ENCODE data around the gene GFPT1.
"Not testable (repeated sequence)": the region's sequence is repeated elsewhere in the genome, so short reads cannot be mapped to it uniquely, and the experiment has no call there.

GFPT1 gene

DNA sequence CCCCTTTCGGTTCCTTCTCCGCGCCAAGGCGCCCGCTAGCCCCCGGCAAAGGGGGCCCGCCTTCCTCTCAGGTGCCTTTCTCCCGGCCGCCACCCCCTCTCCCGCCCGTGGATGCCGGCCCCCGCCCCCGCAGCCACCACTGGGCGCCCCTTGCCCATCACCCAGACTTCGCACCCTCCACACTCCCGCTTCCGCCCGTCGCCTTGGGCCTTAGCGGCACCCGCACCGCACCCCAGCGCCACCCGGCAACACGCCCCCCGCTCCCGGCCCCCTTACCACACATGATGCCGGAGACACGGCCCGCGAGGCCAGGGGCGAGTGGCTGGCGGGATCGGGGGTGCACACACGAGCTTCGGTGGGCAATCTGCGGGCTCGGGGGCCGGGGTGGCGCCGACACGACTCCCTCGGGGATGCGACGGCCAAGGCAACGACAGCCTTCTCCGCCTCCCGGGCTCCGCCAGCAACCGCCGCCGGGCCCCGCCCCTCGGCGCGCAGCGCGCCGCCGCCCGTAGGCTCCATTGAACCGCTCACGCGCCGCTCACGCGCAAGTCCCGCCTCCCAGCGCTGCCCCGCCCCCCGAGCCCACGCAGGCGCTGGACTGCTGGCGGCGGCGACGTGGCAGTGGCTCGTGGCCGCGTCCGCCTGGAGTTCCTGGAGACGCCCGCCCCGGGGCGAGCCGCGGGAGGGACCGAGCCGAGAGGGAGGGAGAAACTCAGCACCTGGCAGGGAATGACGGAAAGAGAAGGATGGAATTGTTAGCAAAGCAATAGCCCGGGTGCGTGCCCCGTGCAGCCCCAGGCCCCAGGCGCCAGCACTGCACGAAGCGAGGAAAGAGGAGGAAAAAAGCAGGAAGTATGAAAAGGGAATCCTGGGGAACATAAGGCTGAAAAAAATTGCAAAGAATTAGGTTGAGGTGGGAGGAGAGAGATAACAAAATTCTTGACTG, at the start of gene GFPT1:
Gene GFPT1 (minus strand): TSS at position 439 of the 946 bp plus-strand sequence. CDS start 156 bp downstream, at position 283.
- peak; percentile 95 for DNase-seq (ENCODE audit: low read depth)

DNA sequence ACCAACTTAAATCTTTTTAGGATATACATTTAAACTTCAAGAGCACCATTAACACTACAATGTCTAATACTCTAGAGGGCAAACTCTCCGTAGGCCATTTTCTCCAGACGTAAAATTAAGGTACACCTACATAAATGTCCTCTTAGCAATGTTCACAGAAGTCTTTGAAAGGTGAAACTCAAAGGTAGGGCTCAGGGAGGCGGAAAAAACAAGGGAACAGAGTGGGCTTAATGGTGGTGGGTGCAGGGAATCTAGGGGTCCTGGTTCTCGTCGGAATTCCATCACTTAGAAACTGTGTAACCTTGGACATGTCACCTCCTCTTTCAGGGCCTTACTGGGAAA, 49.5 kb upstream of the GFPT1 start:
- DNase-seq (ENCODE audit: low read depth) = no peak

DNA sequence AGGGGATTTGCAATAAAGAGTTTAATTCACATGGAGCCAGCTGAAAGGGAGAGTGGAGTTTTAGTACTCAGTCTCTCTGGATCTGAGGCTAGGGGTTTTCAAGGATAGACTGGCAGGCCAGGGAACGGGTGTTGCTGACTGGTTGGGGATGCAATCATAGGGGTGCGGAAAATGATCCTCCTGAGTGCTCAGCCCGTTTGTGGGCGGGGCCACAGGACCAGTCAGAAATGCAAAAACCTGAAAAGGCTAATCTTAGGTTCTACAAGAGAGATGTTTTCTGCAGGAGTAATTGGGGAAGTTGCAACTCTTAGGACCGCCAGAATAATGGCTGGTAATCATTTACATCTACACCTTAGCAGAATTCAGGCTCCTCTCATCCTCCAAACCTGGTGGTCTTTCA, 47.7 kb upstream of the GFPT1 start:
- DNase-seq (ENCODE audit: low read depth) = no peak

GRCh38 chr2:69429491-69430183, 42.6 kb upstream of the GFPT1 start:
- DNase-seq (ENCODE audit: low read depth) = no peak

DNA sequence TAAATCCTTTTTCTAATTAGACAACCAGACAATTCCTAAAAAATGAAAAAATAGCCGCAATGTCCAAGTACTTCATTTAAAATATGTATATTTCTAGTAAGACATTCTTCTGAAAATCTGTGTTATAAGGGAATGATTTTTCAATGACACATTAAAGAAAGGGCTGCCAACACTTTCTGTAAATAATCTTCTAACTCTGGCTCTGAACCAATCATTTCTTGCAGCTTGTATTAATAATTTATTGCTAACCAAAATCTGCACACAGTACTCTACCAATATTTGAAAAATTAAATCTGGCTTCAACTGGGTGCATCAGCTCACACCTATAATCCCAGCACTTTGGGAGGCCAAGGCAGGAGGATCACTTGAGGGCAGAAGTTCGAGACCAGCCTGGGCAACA, 42.0 kb upstream of the GFPT1 start:
- DNase-seq (ENCODE audit: low read depth) = no peak

DNA sequence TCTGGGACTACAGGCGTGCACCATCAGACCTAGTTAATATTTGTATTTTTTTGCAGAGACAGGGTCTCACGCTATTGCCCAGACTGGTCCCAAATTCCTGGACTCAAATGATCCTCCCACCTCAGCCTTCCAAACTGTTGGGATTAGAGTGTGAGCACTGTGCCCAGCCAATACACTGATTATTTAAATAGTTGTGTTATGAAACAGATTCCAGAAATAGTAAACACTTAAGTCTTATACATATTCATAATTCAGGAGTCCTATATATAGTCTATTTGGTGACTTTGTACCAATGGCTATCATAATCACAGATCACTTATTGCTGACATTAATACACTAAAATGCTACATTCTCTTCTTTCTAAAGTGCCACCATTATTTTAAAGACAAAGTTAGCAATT, 37.4 kb upstream of the GFPT1 start:
- no peak for DNase-seq (ENCODE audit: low read depth)

- no peak for DNase-seq (ENCODE audit: low read depth)
These were observed 35.2 kb upstream of the GFPT1 start for GRCh38 chr2:69422198-69422597.

- DNase-seq (ENCODE audit: low read depth) = not testable (repeated sequence)
These were observed 32.1 kb upstream of the GFPT1 start for GRCh38 chr2:69419111-69419510.

GRCh38 chr2:69416147-69416546, 29.1 kb upstream of the GFPT1 start:
- no peak for DNase-seq (ENCODE audit: low read depth)

GRCh38 chr2:69411120-69411519, 24.1 kb upstream of the GFPT1 start:
- no peak for DNase-seq (ENCODE audit: low read depth)

DNA sequence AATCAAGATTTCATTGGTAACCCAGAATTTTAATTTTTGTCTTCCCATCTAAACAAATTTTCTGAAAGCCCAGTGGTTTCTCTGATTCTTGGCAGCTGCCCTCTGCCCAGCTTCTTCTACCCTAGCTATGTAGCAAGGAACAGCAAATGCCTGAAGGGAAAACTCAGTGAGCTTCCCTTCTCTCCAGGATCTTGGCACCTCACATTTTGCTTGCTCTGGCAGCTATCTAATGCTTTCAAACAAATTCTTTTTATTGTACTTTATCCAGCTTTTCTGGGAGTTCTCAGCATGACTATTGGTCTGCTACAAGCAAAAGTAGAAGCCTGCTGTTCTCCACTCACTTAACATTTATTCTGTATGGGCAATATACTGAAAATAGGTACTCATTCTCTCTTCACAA, 18.3 kb upstream of the GFPT1 start:
- DNase-seq (ENCODE audit: low read depth) = no peak

GRCh38 chr2:69400121-69400520, 13.1 kb upstream of the GFPT1 start:
- no peak for DNase-seq (ENCODE audit: low read depth)

GRCh38 chr2:69397234-69397633, 10.2 kb upstream of the GFPT1 start:
- DNase-seq (ENCODE audit: low read depth) = no peak

GRCh38 chr2:69395866-69396265, 8.8 kb upstream of the GFPT1 start:
- DNase-seq (ENCODE audit: low read depth) = no peak

DNA sequence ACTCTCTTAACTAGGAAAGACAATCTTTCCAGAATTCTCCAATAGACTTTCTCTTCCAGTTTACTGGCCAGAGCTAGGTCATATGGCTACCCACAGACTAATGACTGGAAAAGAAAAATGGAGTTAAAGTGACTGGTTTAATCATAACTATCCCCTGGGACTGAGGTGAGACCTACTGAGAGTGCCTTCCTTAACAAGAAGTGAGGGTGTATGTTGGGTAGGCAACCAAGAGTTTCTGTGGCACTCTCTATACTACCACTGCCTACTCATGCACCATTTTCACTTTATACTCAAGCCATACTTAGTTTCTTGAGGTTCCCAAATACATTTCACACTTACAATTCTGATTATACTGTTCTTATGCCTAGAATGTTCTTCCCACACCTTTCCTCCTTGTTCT, 6.9 kb upstream of the GFPT1 start:
- DNase-seq (ENCODE audit: low read depth) = no peak

- DNase-seq (ENCODE audit: low read depth) = no peak
These were observed 3.4 kb upstream of the GFPT1 start for GRCh38 chr2:69390471-69390870.

- no peak for DNase-seq (ENCODE audit: low read depth)
These were observed 3.0 kb upstream of the GFPT1 start for GRCh38 chr2:69390001-69390400.

GRCh38 chr2:69389271-69389670, 2.2 kb upstream of the GFPT1 start:
- no peak for DNase-seq (ENCODE audit: low read depth)

DNA sequence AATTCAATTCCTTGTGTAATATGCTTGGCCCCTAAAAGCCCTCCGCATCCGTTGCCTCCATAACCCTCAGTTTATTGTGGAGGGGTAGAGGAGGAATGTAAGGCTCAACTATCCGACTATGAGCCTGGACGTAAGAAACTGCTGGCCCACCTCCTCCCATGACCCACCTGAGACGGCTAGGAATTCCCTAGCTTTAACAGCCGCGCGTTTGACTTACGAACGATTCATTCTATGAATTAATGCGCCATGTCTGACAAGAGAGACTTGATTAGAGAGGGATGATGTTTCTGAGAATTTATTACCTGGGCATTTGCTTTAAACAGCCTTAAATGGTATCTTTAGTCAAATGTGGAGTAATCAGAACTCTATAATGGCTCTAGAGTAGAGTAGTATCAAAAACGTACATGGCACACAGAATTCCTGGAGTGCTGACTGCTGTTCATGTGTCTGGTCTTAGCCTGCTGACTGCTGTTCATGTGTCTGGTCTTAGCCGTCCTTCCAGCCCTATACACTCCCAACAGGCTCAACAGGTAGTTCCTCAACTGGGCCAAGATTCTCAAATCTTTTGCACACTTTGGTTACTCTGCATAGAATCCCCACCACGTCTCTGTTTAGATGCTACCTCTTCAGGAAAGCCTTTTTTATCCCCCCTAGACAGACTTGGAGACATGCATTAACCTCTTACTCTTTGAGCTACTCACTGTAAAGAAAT, 899 bp upstream of the GFPT1 start:
- DNase-seq (ENCODE audit: low read depth) = no peak

DNA sequence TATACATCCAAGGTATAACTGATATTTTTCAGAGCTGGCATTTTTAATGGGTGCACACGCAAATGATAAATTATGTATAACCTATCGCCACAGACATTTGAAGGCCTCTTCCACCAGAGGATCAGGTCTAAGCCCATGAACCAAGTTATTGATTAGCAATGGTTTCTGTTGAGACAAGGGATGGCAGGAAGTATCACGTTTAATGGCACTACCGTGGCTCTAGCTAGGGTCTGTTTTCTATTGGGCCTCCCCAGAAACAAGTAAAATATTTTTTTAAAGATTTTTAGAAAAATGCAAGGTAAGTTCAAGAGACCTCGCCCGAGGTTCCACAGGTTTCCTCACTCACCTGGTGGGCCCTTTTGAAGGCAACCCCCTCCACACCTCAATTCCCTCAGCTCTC, 667 bp downstream of the GFPT1 start:
- no peak for DNase-seq (ENCODE audit: low read depth)

GRCh38 chr2:69385443-69386151, 1.4 kb downstream of the GFPT1 start:
- DNase-seq (ENCODE audit: low read depth) = peak; percentile 53

- no peak for DNase-seq (ENCODE audit: low read depth)
These were observed 2.4 kb downstream of the GFPT1 start for GRCh38 chr2:69384618-69385081.

Measured in fibroblast of gingiva (primary cell).